Measurements from ENCODE around the gene MINDY1. TPM values are rescaled to one million over a fixed set of nuclear protein-coding genes. Genes with fewer than 3 reads are reported as not detected.

MINDY1 gene
- total RNA-seq, 2 experiments from 2014 or later = 16.4 to 18.3 TPM

DNA sequence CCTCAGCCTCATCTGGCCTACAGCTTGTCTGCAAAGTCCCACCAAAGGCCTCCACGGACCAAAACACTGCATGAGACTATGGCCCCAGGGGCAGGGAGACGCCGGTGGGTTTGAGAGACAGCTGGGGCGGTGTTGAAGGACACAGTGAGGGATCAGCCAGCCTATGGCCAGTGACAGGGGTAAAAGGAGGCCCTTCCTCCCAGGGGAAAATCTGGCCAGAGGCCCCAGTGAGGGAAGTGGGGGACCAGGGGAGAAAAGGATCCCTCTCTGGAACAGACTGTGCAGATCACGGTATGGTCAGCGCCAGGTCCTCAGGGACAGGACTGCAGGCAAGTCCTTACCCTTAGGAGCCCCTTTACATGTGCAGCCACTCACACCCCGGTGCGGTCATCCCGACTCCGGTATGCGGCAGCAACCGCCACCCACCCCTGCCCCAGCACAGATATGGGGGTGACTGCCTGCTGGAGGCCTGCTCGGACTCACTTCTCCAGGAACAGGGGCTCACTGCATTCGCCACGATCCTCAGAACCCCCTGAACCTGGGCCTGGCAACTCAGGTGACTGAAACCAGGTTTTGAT lies 33.4 kb downstream of the MINDY1 start:
- peak overlapping the region; percentile 85 for H3K4me3 Mint-ChIP-seq
- intact Hi-C loops (cut with micrococcal nuclease) = loop anchor here (10.0 kb wide), 2 partner anchors 489 to 739 kb away; partner anchors contain the start of genes ANP32E and TARS2
- H3K27me3 Mint-ChIP-seq = no peaks in the 10 kb centered on the region
- H3K9me3 Mint-ChIP-seq = no peaks in the 10 kb centered on the region
- peak; percentile 45 for DNase-seq
- ChIA-PET POLR2A (interaction anchor here (0.7 to 3.0 kb wide), 5 partner anchors 8 to 358 kb away, joined by 3 to 16 read pairs (median 3); partner anchors contain the start of genes CDC42SE1, MINDY1 and TNFAIP8L2), CTCF (interaction anchor here (0.8 to 12.0 kb wide), 3 partner anchors 27 to 275 kb away, joined by 3 to 222 read pairs (median 5); partner anchors contain the start of gene MINDY1)
- peak overlapping the region; percentile 86 for H3K27ac Mint-ChIP-seq
- H3K36me3 Mint-ChIP-seq = peaks cover 9% of the 10 kb centered on the region
- H3K4me1 Mint-ChIP-seq (ENCODE audit: low read depth) = peaks cover 65% of the 10 kb centered on the region

GRCh38 chr1:150972417-150972940 lies 34.2 kb downstream of the MINDY1 start:
- intact Hi-C loops (cut with micrococcal nuclease) = loop anchor here (10.0 kb wide), 2 partner anchors 488 to 738 kb away; partner anchors contain the start of genes ANP32E and TARS2
- Mint-ChIP-seq H3K27me3 (no peaks in the 10 kb centered on the region), H3K27ac (peak overlapping the region; percentile 86), H3K9me3 (no peaks in the 10 kb centered on the region), H3K36me3 (peaks cover 17% of the 10 kb centered on the region), H3K4me1 (ENCODE audit: low read depth) (peaks cover 62% of the 10 kb centered on the region), H3K4me3 (peak overlapping the region; percentile 85)
- DNase-seq = no peak
- ChIA-PET CTCF (interaction anchor here (12.0 kb wide), 1 partner anchor 28 kb away, joined by 222 read pairs; the partner anchor contains the start of gene MINDY1), POLR2A (interaction anchor here (3.0 kb wide), 1 partner anchor 33 kb away, joined by 16 read pairs; the partner anchor contains the start of gene MINDY1)

DNA sequence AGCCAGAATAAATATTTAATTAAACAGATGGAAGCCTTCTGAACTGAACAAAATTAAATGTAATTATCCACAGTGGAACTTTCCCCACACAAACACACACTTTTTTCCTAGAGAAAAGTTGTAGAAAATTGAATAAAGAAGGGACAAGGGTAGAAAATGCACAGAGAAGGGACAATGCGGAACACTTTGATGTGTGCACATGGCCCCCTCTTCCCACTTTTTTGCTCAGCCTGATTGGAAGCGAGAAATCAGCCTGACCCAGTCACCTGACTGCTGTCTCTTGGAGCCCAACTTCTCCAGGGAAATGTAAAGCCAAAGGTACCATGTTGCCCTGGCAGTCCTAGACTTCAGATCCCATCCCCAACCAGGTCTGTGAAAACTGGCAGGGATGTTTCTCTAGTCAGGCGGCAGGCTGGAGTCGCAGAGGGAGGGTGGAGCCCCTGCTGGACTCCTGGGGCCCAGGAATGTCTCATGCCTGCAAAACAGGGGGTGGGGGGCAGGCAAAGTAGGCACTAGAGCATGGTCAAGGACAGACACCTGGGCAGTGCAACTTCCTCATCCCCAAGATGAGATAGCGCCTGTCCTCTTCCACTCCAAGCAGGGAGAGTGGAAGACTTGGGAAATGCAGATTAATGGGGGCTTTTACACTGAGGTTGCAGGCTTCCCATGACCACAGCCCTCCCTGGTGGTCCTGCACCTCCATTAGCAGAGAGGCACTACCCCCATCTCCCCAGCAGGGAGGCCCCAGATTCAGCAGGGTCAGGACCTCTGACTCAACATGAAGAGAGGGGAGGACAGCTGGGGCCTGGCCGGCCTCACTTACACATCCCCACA lies 34.9 kb downstream of the MINDY1 start:
- Mint-ChIP-seq H3K4me3 (peak overlapping the region; percentile 85), H3K36me3 (peaks cover 24% of the 10 kb centered on the region), H3K27ac (peak overlapping the region; percentile 86), H3K9me3 (no peaks in the 10 kb centered on the region), H3K4me1 (ENCODE audit: low read depth) (peaks cover 55% of the 10 kb centered on the region), H3K27me3 (no peaks in the 10 kb centered on the region)
- intact Hi-C loops (cut with micrococcal nuclease) = loop anchor here (10.0 kb wide), 2 partner anchors 487 to 737 kb away; partner anchors contain the start of genes ANP32E and TARS2
- POLR2A ChIA-PET = no interaction called here
- CTCF ChIA-PET = interaction anchor here (3.4 to 12.0 kb wide), 2 partner anchors 9 to 29 kb away, joined by 18 to 222 read pairs; partner anchors contain the start of genes ANXA9 and MINDY1
- DNase-seq = peak; percentile 34

- Mint-ChIP-seq H3K9me3 (no peaks in the 10 kb centered on the region), H3K27me3 (no peaks in the 10 kb centered on the region)
- CTCF ChIA-PET = interaction anchor here (3.4 kb wide), 1 partner anchor 9 kb away, joined by 18 read pairs; the partner anchor contains the start of gene ANXA9
These were observed 35.7 kb downstream of the MINDY1 start for GRCh38 chr1:150970808-150971582.

DNA sequence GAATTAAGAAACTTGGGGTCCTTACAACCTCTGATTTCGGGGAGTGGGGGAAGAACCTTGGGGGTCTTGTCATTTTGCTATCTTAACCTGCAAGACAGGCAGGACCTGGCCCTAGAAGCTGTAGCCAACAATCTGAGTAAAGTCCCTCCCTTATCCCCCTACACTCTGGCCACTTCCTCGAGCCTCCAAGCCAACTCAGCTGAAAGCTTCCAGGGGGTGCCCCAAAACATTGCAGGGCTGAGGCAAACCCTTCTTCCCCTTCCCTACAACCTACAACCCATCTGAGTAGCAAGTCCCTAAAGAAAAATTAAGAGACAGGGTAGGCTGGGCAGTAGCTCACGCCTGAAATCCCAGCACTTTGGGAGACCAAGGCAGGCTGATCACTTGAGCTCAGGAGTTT lies 37.1 kb downstream of the MINDY1 start:
- no peak overlapping the region for H3K27ac Mint-ChIP-seq
- CTCF ChIA-PET = interaction anchor here (3.4 kb wide), 1 partner anchor 11 kb away, joined by 18 read pairs; the partner anchor contains the start of gene ANXA9
- peaks cover 40% of the 10 kb centered on the region for H3K36me3 Mint-ChIP-seq
- H3K9me3 Mint-ChIP-seq = no peaks in the 10 kb centered on the region
- H3K4me1 Mint-ChIP-seq (ENCODE audit: low read depth) = peaks cover 40% of the 10 kb centered on the region
- no peak overlapping the region for H3K4me3 Mint-ChIP-seq
- POLR2A ChIA-PET = no interaction called here
- H3K27me3 Mint-ChIP-seq = no peaks in the 10 kb centered on the region
- DNase-seq = no peak
- intact Hi-C loops (cut with micrococcal nuclease) = loop anchor here (10.0 kb wide), 2 partner anchors 485 to 735 kb away; partner anchors contain the start of genes ANP32E and TARS2

More at GRCh38 chr1:150970808-150971582, 35.7 kb downstream of the MINDY1 start:
- intact Hi-C loops (cut with micrococcal nuclease) = loop anchor here (10.0 kb wide), 2 partner anchors 486 to 736 kb away; partner anchors contain the start of genes ANP32E and TARS2
- Mint-ChIP-seq H3K4me1 (ENCODE audit: low read depth) (peaks cover 47% of the 10 kb centered on the region), H3K36me3 (peaks cover 30% of the 10 kb centered on the region), H3K27ac (peak overlapping the region; percentile 75), H3K4me3 (no peak overlapping the region)
- POLR2A ChIA-PET = interaction anchor here (0.8 kb wide), 1 partner anchor 11 kb away, joined by 3 read pairs; the partner anchor contains the start of gene ANXA9
- DNase-seq = no peak

GRCh38 chr1:150968491-150968890 lies 38.2 kb downstream of the MINDY1 start:
- CTCF ChIA-PET = interaction anchor here (3.4 kb wide), 1 partner anchor 12 kb away, joined by 18 read pairs; the partner anchor contains the start of gene ANXA9
- intact Hi-C loops (cut with micrococcal nuclease) = no loop called here

GRCh38 chr1:150967936-150968335 lies 38.8 kb downstream of the MINDY1 start:
- H3K4me3 Mint-ChIP-seq = no peak overlapping the region
- POLR2A ChIA-PET = interaction anchor here (0.6 kb wide), 1 partner anchor 103 kb away, joined by 3 read pairs; no protein-coding TSS in a partner anchor
- no peak for DNase-seq
- H3K9me3 Mint-ChIP-seq = no peaks in the 10 kb centered on the region
- intact Hi-C loops (cut with micrococcal nuclease) = no loop called here
- H3K4me1 Mint-ChIP-seq (ENCODE audit: low read depth) = peaks cover 33% of the 10 kb centered on the region
- H3K36me3 Mint-ChIP-seq = peaks cover 45% of the 10 kb centered on the region
- no peaks in the 10 kb centered on the region for H3K27me3 Mint-ChIP-seq
- CTCF ChIA-PET = no interaction called here
- no peak overlapping the region for H3K27ac Mint-ChIP-seq

More at GRCh38 chr1:150968491-150968890, 38.2 kb downstream of the MINDY1 start:
- Mint-ChIP-seq H3K36me3 (peaks cover 42% of the 10 kb centered on the region), H3K27me3 (no peaks in the 10 kb centered on the region), H3K4me1 (ENCODE audit: low read depth) (peaks cover 38% of the 10 kb centered on the region), H3K4me3 (no peak overlapping the region), H3K27ac (no peak overlapping the region), H3K9me3 (no peaks in the 10 kb centered on the region)
- DNase-seq = no peak
- POLR2A ChIA-PET = no interaction called here

DNA sequence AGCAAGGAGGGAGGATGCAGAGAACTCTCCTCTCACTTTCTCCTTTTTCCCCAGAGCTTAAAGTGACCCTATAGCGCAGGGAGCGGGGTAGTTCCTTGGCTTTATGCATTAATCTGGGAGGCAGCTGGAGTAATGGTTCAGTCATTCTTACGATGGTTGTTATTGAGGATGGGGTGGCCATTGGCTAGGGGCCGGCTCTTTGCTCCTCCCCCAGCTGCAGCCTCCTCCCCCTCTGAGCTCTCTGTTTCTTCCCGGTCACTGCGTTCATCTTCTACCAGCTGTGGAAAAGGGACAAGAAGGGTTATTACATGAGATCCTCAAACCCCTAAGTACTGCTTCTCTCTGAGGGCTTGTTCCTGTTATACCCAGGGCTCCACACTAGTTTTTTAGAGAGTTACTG lies 40.7 kb downstream of the MINDY1 start:
- Mint-ChIP-seq H3K9me3 (no peaks in the 10 kb centered on the region), H3K27ac (peak overlapping the region; percentile 23), H3K27me3 (no peaks in the 10 kb centered on the region), H3K36me3 (peaks cover 59% of the 10 kb centered on the region), H3K4me1 (ENCODE audit: low read depth) (peaks cover 25% of the 10 kb centered on the region), H3K4me3 (no peak overlapping the region)
- CTCF ChIA-PET = interaction anchor here (0.6 to 1.4 kb wide), 4 partner anchors 13 to 33 kb away, joined by 3 to 6 read pairs (median 4); no protein-coding TSS in a partner anchor
- no peak for DNase-seq
- intact Hi-C loops (cut with micrococcal nuclease) = no loop called here
- POLR2A ChIA-PET = interaction anchor here (0.9 to 1.0 kb wide), 2 partner anchors 8 to 40 kb away, joined by 3 read pairs; partner anchors contain the start of gene SETDB1

DNA sequence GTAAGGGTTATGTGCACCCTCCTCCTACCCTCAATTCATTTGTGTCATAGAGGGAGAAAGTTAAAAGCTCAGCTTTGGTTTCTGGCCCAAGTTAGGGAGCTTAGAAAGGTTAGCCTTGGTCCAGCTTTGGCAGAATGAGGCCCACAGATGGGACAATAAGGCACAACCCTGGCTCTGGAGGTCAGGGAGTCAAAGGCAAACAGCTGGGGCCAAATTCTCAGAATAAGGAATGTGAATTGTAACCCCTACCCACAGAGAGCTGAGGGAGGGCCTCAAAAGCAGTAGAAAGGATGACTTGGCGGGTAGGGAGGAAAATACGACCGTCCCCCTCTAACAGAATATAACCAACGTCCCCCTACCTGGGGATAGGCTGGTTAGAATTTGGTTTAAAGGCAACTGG lies 41.1 kb downstream of the MINDY1 start:
- Mint-ChIP-seq H3K27ac (no peak overlapping the region), H3K4me3 (no peak overlapping the region), H3K27me3 (no peaks in the 10 kb centered on the region), H3K9me3 (no peaks in the 10 kb centered on the region), H3K4me1 (ENCODE audit: low read depth) (peaks cover 21% of the 10 kb centered on the region), H3K36me3 (peaks cover 60% of the 10 kb centered on the region)
- intact Hi-C loops (cut with micrococcal nuclease) = no loop called here
- DNase-seq = no peak
- ChIA-PET CTCF (interaction anchor here (1.0 to 1.4 kb wide), 4 partner anchors 14 to 191 kb away, joined by 3 to 6 read pairs (median 4); partner anchors contain the start of gene TNFAIP8L2), POLR2A (interaction anchor here (0.9 to 1.0 kb wide), 2 partner anchors 8 to 39 kb away, joined by 3 read pairs; partner anchors contain the start of gene SETDB1)

DNA sequence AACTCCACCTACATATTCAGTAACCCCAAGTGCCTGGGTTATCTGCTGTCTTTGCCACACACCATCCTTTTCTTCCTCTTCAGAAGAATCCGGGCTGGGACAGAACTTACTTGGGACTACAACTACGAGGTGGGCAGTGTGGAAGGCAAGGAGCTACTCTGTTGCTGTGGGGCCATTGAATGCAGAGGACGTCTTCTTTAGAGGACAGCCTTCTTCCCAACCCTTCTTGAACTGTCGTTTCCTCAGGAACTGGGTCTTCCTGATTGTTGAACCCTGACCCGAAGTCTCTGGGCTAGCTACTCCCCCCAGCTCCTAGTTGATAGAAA lies 42.6 kb downstream of the MINDY1 start:
- intact Hi-C loops (cut with micrococcal nuclease) = no loop called here
- H3K27ac Mint-ChIP-seq = no peak overlapping the region
- peaks cover 12% of the 10 kb centered on the region for H3K4me1 Mint-ChIP-seq (ENCODE audit: low read depth)
- no peaks in the 10 kb centered on the region for H3K9me3 Mint-ChIP-seq
- no peaks in the 10 kb centered on the region for H3K27me3 Mint-ChIP-seq
- POLR2A ChIA-PET = no interaction called here
- no peak overlapping the region for H3K4me3 Mint-ChIP-seq
- no peak for DNase-seq
- CTCF ChIA-PET = no interaction called here
- peaks cover 68% of the 10 kb centered on the region for H3K36me3 Mint-ChIP-seq
